ENCODE measurements around the gene RGS7BP. TPM values are rescaled to one million over a fixed set of nuclear protein-coding genes. Genes with fewer than 3 reads are reported as not detected.
"Not testable (repeated sequence)": the region's sequence is repeated elsewhere in the genome, so short reads cannot be mapped to it uniquely, and the experiment has no call there.

Gene RGS7BP
- total RNA-seq, 1 experiment from 2014 or later = not detected

GRCh38 chr5:64534033-64534432 lies 28.2 kb downstream of the RGS7BP start:
- CTCF ChIA-PET = no interaction called here
- Histone ChIP-seq H3K36me3 (ENCODE audit: control insufficient read depth, insufficient read depth, low read length) (no peaks in the 10 kb centered on the region), H3K9me3 (ENCODE audit: control insufficient read depth, insufficient read depth, low read depth, low read length) (no peaks in the 10 kb centered on the region), H3K27me3 (ENCODE audit: control insufficient read depth, insufficient read depth, low read length) (no peaks in the 10 kb centered on the region; the same call in 1 of the 2 replicates), H3K27ac (ENCODE audit: low read length) (no peak overlapping the region), H3K4me1 (ENCODE audit: control insufficient read depth, insufficient read depth, low read length) (no peaks in the 10 kb centered on the region), H3K4me3 (ENCODE audit: low read depth in 2 of 2, low read length in 2 of 2) (no peak overlapping the region)
- no peak for ATAC-seq
- intact Hi-C loops (cut with micrococcal nuclease; ENCODE audit: unreplicated experiment) = no loop called here
- in situ Hi-C loops (cut with HindIII; ENCODE audit: low pct_unique_long_range_greater_than_20kb, low sequenced_read_pairs) = no loop called here
- no peak for DNase-seq (ENCODE audit: low read depth, low spot score)
- TF ChIP-seq, protein P1, sequence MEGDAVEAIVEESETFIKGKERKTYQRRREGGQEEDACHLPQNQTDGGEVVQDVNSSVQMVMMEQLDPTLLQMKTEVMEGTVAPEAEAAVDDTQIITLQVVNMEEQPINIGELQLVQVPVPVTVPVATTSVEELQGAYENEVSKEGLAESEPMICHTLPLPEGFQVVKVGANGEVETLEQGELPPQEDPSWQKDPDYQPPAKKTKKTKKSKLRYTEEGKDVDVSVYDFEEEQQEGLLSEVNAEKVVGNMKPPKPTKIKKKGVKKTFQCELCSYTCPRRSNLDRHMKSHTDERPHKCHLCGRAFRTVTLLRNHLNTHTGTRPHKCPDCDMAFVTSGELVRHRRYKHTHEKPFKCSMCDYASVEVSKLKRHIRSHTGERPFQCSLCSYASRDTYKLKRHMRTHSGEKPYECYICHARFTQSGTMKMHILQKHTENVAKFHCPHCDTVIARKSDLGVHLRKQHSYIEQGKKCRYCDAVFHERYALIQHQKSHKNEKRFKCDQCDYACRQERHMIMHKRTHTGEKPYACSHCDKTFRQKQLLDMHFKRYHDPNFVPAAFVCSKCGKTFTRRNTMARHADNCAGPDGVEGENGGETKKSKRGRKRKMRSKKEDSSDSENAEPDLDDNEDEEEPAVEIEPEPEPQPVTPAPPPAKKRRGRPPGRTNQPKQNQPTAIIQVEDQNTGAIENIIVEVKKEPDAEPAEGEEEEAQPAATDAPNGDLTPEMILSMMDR (IDR thresholded peaks at IDR 0.05) = no peak
- POLR2A ChIA-PET = no interaction called here
- BruUV-seq (replicated peaks) = no TSS peak

GRCh38 chr5:64557911-64558310 lies 52.1 kb downstream of the RGS7BP start:
- no peaks in the 10 kb centered on the region for H3K9me3 ChIP-seq (ENCODE audit: control insufficient read depth, insufficient read depth, low read depth, low read length)
- no peak for TF ChIP-seq TCF7L2 (IDR thresholded peaks at IDR 0.05; ENCODE audit: low read depth, low read length)
- TF ChIP-seq, protein P2, sequence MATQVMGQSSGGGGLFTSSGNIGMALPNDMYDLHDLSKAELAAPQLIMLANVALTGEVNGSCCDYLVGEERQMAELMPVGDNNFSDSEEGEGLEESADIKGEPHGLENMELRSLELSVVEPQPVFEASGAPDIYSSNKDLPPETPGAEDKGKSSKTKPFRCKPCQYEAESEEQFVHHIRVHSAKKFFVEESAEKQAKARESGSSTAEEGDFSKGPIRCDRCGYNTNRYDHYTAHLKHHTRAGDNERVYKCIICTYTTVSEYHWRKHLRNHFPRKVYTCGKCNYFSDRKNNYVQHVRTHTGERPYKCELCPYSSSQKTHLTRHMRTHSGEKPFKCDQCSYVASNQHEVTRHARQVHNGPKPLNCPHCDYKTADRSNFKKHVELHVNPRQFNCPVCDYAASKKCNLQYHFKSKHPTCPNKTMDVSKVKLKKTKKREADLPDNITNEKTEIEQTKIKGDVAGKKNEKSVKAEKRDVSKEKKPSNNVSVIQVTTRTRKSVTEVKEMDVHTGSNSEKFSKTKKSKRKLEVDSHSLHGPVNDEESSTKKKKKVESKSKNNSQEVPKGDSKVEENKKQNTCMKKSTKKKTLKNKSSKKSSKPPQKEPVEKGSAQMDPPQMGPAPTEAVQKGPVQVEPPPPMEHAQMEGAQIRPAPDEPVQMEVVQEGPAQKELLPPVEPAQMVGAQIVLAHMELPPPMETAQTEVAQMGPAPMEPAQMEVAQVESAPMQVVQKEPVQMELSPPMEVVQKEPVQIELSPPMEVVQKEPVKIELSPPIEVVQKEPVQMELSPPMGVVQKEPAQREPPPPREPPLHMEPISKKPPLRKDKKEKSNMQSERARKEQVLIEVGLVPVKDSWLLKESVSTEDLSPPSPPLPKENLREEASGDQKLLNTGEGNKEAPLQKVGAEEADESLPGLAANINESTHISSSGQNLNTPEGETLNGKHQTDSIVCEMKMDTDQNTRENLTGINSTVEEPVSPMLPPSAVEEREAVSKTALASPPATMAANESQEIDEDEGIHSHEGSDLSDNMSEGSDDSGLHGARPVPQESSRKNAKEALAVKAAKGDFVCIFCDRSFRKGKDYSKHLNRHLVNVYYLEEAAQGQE (IDR thresholded peaks at IDR 0.05; ENCODE audit: insufficient read depth in 1 of 2, low read depth in 2 of 2, low read length in 1 of 2) = no peak
- no peak for TF ChIP-seq SIN3A (IDR thresholded peaks at IDR 0.05; ENCODE audit: borderline replicate concordance, insufficient read depth, low read depth, low read length)
- no peak overlapping the region for H3K4me3 ChIP-seq (ENCODE audit: low read depth in 2 of 2, low read length in 2 of 2)
- intact Hi-C loops (cut with micrococcal nuclease; ENCODE audit: unreplicated experiment) (no loop called here), in situ Hi-C loops (cut with HindIII; ENCODE audit: low pct_unique_long_range_greater_than_20kb, low sequenced_read_pairs) (no loop called here)
- no peak overlapping the region for H3K27ac ChIP-seq (ENCODE audit: low read length)
- ChIA-PET POLR2A (interaction anchor here (0.6 kb wide), 1 partner anchor 130 kb away, joined by 3 read pairs; no protein-coding TSS in a partner anchor), CTCF (no interaction called here)
- ATAC-seq = no peak
- H3K4me1 ChIP-seq (ENCODE audit: control insufficient read depth, insufficient read depth, low read length) = no peaks in the 10 kb centered on the region
- BruUV-seq (replicated peaks) = no TSS peak
- no peaks in the 10 kb centered on the region for H3K27me3 ChIP-seq (ENCODE audit: control insufficient read depth, insufficient read depth, low read length)
- no peaks in the 10 kb centered on the region for H3K36me3 ChIP-seq (ENCODE audit: control insufficient read depth, insufficient read depth, low read length)
- DNase-seq (ENCODE audit: low read depth, low spot score) = no peak

- BruUV-seq (replicated peaks); H3K4me3 ChIP-seq (ENCODE audit: low read depth in 2 of 2, low read length in 2 of 2); POLR2A ChIA-PET; DNase-seq (ENCODE audit: low read depth, low spot score); H3K9me3 ChIP-seq (ENCODE audit: control insufficient read depth, insufficient read depth, low read depth, low read length); ATAC-seq; CTCF ChIA-PET; H3K27ac ChIP-seq (ENCODE audit: low read length); in situ Hi-C loops (cut with HindIII; ENCODE audit: low pct_unique_long_range_greater_than_20kb, low sequenced_read_pairs); H3K27me3 ChIP-seq (ENCODE audit: control insufficient read depth, insufficient read depth, low read length); intact Hi-C loops (cut with micrococcal nuclease; ENCODE audit: unreplicated experiment); H3K4me1 ChIP-seq (ENCODE audit: control insufficient read depth, insufficient read depth, low read length); H3K36me3 ChIP-seq (ENCODE audit: control insufficient read depth, insufficient read depth, low read length): not testable (repeated sequence)
Observed at GRCh38 chr5:64558641-64559040, 52.8 kb downstream of the RGS7BP start.

Data from Panc1 (cell line).